Measurements from ENCODE around the gene PLD5.
"Not testable (repeated sequence)": the region's sequence is repeated elsewhere in the genome, so short reads cannot be mapped to it uniquely, and the experiment has no call there.

The PLD5 gene

GRCh38 chr1:242489545-242489944 is 35.0 kb downstream of the PLD5 start:
- DNase-seq (ENCODE audit: low read depth): no peak

- no peak for DNase-seq (ENCODE audit: low read depth)
Observed at GRCh38 chr1:242477944-242478343, 46.6 kb downstream of the PLD5 start.

- no peak for DNase-seq (ENCODE audit: low read depth)
Observed at GRCh38 chr1:242470774-242471173, 53.7 kb downstream of the PLD5 start.

- no peak for DNase-seq (ENCODE audit: low read depth)
Observed at GRCh38 chr1:242468784-242469183, 55.7 kb downstream of the PLD5 start.

- no peak for DNase-seq (ENCODE audit: low read depth)
Observed at GRCh38 chr1:242467556-242468145, 56.8 kb downstream of the PLD5 start.

- DNase-seq (ENCODE audit: low read depth): no peak
Observed at GRCh38 chr1:242462867-242463266, 61.6 kb downstream of the PLD5 start.

GRCh38 chr1:242459740-242460139 is 64.8 kb downstream of the PLD5 start:
- not testable (repeated sequence) for DNase-seq (ENCODE audit: low read depth)

- DNase-seq (ENCODE audit: low read depth): no peak
Observed at GRCh38 chr1:242456726-242457269, 67.7 kb downstream of the PLD5 start.

GRCh38 chr1:242455052-242455361 is 69.5 kb downstream of the PLD5 start:
- DNase-seq (ENCODE audit: low read depth): no peak

GRCh38 chr1:242454262-242455051 is 70.0 kb downstream of the PLD5 start:
- no peak for DNase-seq (ENCODE audit: low read depth)

GRCh38 chr1:242452573-242452972 is 71.9 kb downstream of the PLD5 start:
- DNase-seq (ENCODE audit: low read depth): no peak

GRCh38 chr1:242449661-242450060 is 74.8 kb downstream of the PLD5 start:
- no peak for DNase-seq (ENCODE audit: low read depth)

GRCh38 chr1:242448910-242449645 is 75.4 kb downstream of the PLD5 start:
- no peak for DNase-seq (ENCODE audit: low read depth)

- DNase-seq (ENCODE audit: low read depth): no peak
Observed at GRCh38 chr1:242447689-242448088, 76.8 kb downstream of the PLD5 start.

- no peak for DNase-seq (ENCODE audit: low read depth)
Observed at GRCh38 chr1:242440757-242441156, 83.7 kb downstream of the PLD5 start.

GRCh38 chr1:242435200-242435599 is 89.3 kb downstream of the PLD5 start:
- DNase-seq (ENCODE audit: low read depth): no peak

- DNase-seq (ENCODE audit: low read depth): no peak
Observed at GRCh38 chr1:242432491-242433095, 91.9 kb downstream of the PLD5 start.

GRCh38 chr1:242431786-242432185 is 92.7 kb downstream of the PLD5 start:
- no peak for DNase-seq (ENCODE audit: low read depth)

GRCh38 chr1:242430956-242431355 is 93.5 kb downstream of the PLD5 start:
- DNase-seq (ENCODE audit: low read depth): no peak

- DNase-seq (ENCODE audit: low read depth): no peak
Observed at GRCh38 chr1:242428399-242429190, 95.9 kb downstream of the PLD5 start.

GRCh38 chr1:242427519-242427918 is 97.0 kb downstream of the PLD5 start:
- DNase-seq (ENCODE audit: low read depth): no peak

All from activated T-cell treated with anti-CD3 and anti-CD28 coated beads for 24 hours (primary cell).